PC-9 (cell line): ENCODE measurements around the gene MAGI3. TPM values are rescaled to one million over a fixed set of nuclear protein-coding genes. Genes with fewer than 3 reads are reported as not detected.

Experiments
- BruUV-seq: library from RNA; stranded (reverse); fragments of 400-500 nt; replicated peaks from 2 replicates; lab custom pipeline; 2021; lab: Mats Ljungman, UMichigan
- CTCF ChIA-PET: fragments of 300-600 bp; sonication (Branson Sonifier 250); formaldehyde crosslinking; loops from one replicate; lab custom pipeline; 2022; ENCODE audit warnings: antibody characterized with exemption; lab: Charles Lee
- POLR2A ChIA-PET: fragments of 300-600 bp; sonication (Branson Sonifier 250); formaldehyde crosslinking; loops from one replicate; lab custom pipeline; 2022; ENCODE audit warnings: antibody characterized with exemption; ENCODE audit not compliant: unreplicated experiment; lab: Charles Lee
- DNase-seq, 2 experiments: peaks; one replicate each; pipeline versions ENCODE4 v3.0.0 to v3.0.0-alpha.2; 2015 to 2022; ENCODE audit warnings: mixed read lengths in 1 of 2
- H2AFZ ChIP-seq: fragments of 200-600 bp; sonication (generic); 2 replicates; pipeline ENCODE4 v1.8.1; 2017; ENCODE audit warnings: antibody characterized with exemption
- H3F3A ChIP-seq: fragments of 200-600 bp; sonication (generic); 2 replicates; pipeline ENCODE4 v1.8.1; 2017; ENCODE audit warnings: antibody characterized with exemption, mild to moderate bottlenecking, low read depth; ENCODE audit not compliant: insufficient read depth
- H3K27ac ChIP-seq: fragments of 200-600 bp; sonication (generic); 2 replicates; pipeline ENCODE4 v1.6.1; 2016; ENCODE audit warnings: mixed run types
- H3K27me3 ChIP-seq: fragments of 200-600 bp; sonication (generic); 2 replicates; pipeline ENCODE4 v1.6.1; 2016; ENCODE audit warnings: low read depth, mixed run types; ENCODE audit not compliant: insufficient read depth
- H3K36me3 ChIP-seq: fragments of 200-600 bp; sonication (generic); 2 replicates; pipeline ENCODE4 v1.6.1; 2016; ENCODE audit warnings: low read depth, mixed run types
- H3K4me1 ChIP-seq: fragments of 200-600 bp; sonication (generic); replicated peaks from 2 replicates; pipeline ENCODE4 v1.6.1; 2016; ENCODE audit warnings: mixed run types; ENCODE audit not compliant: insufficient read depth
- H3K4me2 ChIP-seq: fragments of 200-600 bp; sonication (generic); 2 replicates; pipeline ENCODE4 v1.6.1; 2017; ENCODE audit warnings: mixed run types
- H3K4me3 ChIP-seq: fragments of 200-600 bp; sonication (generic); 2 replicates; pipeline ENCODE4 v1.6.1; 2016; ENCODE audit warnings: mixed run types
- H3K79me2 ChIP-seq: fragments of 200-600 bp; sonication (generic); 2 replicates; pipeline ENCODE4 v1.6.1; 2017; ENCODE audit warnings: low read depth, mixed run types
- H3K9me2 ChIP-seq: fragments of 200-600 bp; sonication (generic); 2 replicates; pipeline ENCODE4 v1.8.1; 2017; ENCODE audit warnings: mild to moderate bottlenecking; ENCODE audit not compliant: insufficient read depth
- H3K9me3 ChIP-seq: fragments of 200-600 bp; sonication (generic); 2 replicates; pipeline ENCODE4 v1.8.1; 2016; ENCODE audit warnings: low read depth; ENCODE audit not compliant: insufficient read depth
- H4K20me1 ChIP-seq: fragments of 200-600 bp; sonication (generic); 2 replicates; pipeline ENCODE4 v1.8.1; 2017; ENCODE audit not compliant: insufficient read depth
- CTCF ChIP-seq: fragments of 200-600 bp; sonication (generic); conservative IDR thresholded peaks from 2 replicates; pipeline ENCODE4 v1.6.1; 2017; ENCODE audit warnings: mixed run types, antibody characterized with exemption, mild to moderate bottlenecking, moderate library complexity
- EZH2 ChIP-seq: fragments of 200-600 bp; sonication (generic); IDR thresholded peaks from 2 replicates; pipeline ENCODE4 v1.8.0; 2017; ENCODE audit warnings: antibody characterized with exemption, low read depth
- intact Hi-C: fragments of 100-400 bp; cut with micrococcal nuclease; formaldehyde crosslinking; loops from one replicate; pipeline ENCODE4 v1.10.0; 2022; ENCODE audit not compliant: unreplicated experiment
- total RNA-seq: library from RNA; stranded (reverse); gene quantifications from 2 replicates; pipeline ENCODE4 v1.2.3, GENCODE V29; 2021

MAGI3 gene
- total RNA-seq, 1 experiment from 2014 or later, result 17.3 TPM

DNA sequence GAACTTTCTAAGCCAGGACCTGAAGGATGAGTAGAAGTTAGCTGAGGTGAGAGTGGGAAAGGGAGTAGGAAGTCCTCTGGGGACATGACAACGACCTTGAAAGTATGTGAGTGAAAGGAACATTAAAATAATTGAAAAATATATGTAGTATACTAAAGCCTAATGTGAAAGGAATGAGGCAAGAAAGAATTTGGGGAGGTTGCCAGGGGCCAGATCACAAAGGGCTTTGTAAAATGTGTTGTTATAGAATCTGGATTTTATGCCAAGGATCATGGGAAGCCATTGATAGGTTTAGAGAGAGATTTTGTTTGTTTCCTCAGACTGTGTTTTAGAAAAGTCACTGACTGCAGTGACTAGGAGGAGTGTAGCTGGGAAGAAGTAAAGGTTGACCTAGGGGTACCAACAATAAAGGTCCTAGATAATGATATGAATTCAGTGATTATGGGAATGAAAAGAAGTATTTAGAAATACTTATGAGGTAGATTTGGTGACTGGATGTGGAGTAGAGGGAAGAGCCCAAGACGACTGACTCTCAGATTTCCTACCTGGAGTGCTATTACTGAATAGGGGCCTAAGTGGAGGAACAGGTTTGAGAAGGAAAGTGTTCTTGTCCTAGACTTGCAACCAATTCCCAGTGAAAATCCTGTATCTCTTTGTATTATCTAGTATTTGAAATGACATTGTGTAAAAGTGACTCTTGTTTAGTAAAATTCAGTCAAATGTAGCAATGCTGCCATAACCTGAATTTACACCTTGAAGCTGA lies 189.1 kb downstream of the MAGI3 start:
- intact Hi-C loops, result no loop called here
- H3K27ac ChIP-seq, result no peak overlapping the region
- H3K4me2 ChIP-seq, result no peak overlapping the region
- peaks cover 9% of the 10 kb centered on the region; the same call in 1 of the 2 replicates for H3K4me1 ChIP-seq
- H3K27me3 ChIP-seq, result no peaks in the 10 kb centered on the region
- H3K79me2 ChIP-seq, result no peaks in the 10 kb centered on the region
- DNase-seq, result peak in 1 of 2 experiments; percentile 44
- POLR2A ChIA-PET, result no interaction called here
- no peak for TF ChIP-seq EZH2
- TF ChIP-seq CTCF, result no peak
- CTCF ChIA-PET, result no interaction called here
- H3K9me2 ChIP-seq, result no peaks in the 10 kb centered on the region
- no peak overlapping the region for H3K4me3 ChIP-seq
- no peak overlapping the region for H2AFZ ChIP-seq
- no peaks in the 10 kb centered on the region for H3K9me3 ChIP-seq
- H3K36me3 ChIP-seq, result no peaks in the 10 kb centered on the region
- no peaks in the 10 kb centered on the region for H4K20me1 ChIP-seq
- no peaks in the 10 kb centered on the region; the same call in 1 of the 2 replicates for H3F3A ChIP-seq
- no TSS peak for BruUV-seq

DNA sequence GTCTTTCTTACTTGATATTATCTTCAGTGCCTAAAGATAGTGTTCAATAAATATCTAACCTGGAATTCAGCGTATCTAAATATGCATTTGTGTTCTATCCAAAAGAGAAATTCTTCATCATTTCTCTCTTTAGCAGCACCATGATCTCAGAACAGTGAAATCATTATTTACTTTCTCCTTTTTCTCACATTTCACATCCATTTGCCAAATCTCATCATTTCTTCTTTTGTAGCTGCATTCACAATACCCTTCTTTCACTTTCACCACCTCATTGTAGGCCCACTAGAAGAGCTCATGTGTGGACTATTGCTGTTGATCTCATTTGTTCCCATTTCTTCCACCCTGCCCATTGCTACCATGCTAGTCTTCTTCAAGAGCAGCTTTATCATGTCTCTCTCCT lies 191.0 kb downstream of the MAGI3 start:
- no peak for TF ChIP-seq CTCF
- no peak for TF ChIP-seq EZH2
- no peaks in the 10 kb centered on the region; the same call in 1 of the 2 replicates for H3F3A ChIP-seq
- intact Hi-C loops, result no loop called here
- no peaks in the 10 kb centered on the region for H4K20me1 ChIP-seq
- H3K9me3 ChIP-seq, result no peaks in the 10 kb centered on the region
- H3K79me2 ChIP-seq, result no peaks in the 10 kb centered on the region
- H3K27ac ChIP-seq, result no peak overlapping the region
- no peaks in the 10 kb centered on the region for H3K27me3 ChIP-seq
- no peaks in the 10 kb centered on the region for H3K36me3 ChIP-seq
- BruUV-seq, result no TSS peak
- peaks cover 9% of the 10 kb centered on the region; the same call in 1 of the 2 replicates for H3K4me1 ChIP-seq
- no peak for DNase-seq
- no peak overlapping the region for H3K4me2 ChIP-seq
- no peak overlapping the region for H2AFZ ChIP-seq
- H3K4me3 ChIP-seq, result no peak overlapping the region
- ChIA-PET CTCF (no interaction called here), POLR2A (no interaction called here)
- H3K9me2 ChIP-seq, result no peaks in the 10 kb centered on the region

DNA sequence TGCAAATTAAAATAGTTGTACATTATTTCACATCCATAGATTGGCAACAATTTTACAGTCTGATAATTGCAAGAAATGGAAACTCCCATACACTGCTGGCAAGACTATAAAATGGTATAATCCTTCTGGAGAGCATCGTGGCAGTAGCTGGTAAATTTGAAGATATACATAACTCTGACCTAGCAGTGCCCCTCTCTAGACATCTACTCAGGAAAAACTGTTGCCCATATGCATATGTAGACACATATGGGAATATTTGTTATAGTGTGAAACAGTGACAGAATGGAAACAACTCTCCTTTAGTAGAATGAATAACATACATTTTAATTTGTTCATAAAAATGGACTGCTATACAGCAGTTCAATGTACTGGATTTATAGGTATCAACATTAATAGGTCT lies 191.8 kb downstream of the MAGI3 start:
- Histone ChIP-seq H4K20me1 (no peaks in the 10 kb centered on the region), H3K79me2 (no peaks in the 10 kb centered on the region), H2AFZ (no peak overlapping the region), H3K27me3 (no peaks in the 10 kb centered on the region), H3K36me3 (no peaks in the 10 kb centered on the region), H3K4me3 (no peak overlapping the region), H3K4me2 (no peak overlapping the region), H3K9me3 (no peaks in the 10 kb centered on the region), H3F3A (no peaks in the 10 kb centered on the region; the same call in 1 of the 2 replicates), H3K27ac (no peak overlapping the region), H3K4me1 (peaks cover 9% of the 10 kb centered on the region; the same call in 1 of the 2 replicates), H3K9me2 (no peaks in the 10 kb centered on the region)
- ChIA-PET POLR2A (no interaction called here), CTCF (no interaction called here)
- DNase-seq, result no peak
- intact Hi-C loops, result no loop called here
- TF ChIP-seq CTCF (no peak), EZH2 (no peak)
- no TSS peak for BruUV-seq
